ENCODE data around the gene GPC2. TPM values are rescaled to one million over a fixed set of nuclear protein-coding genes. Genes with fewer than 3 reads are reported as not detected.
"Not testable (repeated sequence)": the region's sequence is repeated elsewhere in the genome, so short reads cannot be mapped to it uniquely, and the experiment has no call there.

Gene GPC2, protein sequence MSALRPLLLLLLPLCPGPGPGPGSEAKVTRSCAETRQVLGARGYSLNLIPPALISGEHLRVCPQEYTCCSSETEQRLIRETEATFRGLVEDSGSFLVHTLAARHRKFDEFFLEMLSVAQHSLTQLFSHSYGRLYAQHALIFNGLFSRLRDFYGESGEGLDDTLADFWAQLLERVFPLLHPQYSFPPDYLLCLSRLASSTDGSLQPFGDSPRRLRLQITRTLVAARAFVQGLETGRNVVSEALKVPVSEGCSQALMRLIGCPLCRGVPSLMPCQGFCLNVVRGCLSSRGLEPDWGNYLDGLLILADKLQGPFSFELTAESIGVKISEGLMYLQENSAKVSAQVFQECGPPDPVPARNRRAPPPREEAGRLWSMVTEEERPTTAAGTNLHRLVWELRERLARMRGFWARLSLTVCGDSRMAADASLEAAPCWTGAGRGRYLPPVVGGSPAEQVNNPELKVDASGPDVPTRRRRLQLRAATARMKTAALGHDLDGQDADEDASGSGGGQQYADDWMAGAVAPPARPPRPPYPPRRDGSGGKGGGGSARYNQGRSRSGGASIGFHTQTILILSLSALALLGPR
- polyA plus RNA-seq (2013) = 2.9 TPM in 2 replicates

DNA sequence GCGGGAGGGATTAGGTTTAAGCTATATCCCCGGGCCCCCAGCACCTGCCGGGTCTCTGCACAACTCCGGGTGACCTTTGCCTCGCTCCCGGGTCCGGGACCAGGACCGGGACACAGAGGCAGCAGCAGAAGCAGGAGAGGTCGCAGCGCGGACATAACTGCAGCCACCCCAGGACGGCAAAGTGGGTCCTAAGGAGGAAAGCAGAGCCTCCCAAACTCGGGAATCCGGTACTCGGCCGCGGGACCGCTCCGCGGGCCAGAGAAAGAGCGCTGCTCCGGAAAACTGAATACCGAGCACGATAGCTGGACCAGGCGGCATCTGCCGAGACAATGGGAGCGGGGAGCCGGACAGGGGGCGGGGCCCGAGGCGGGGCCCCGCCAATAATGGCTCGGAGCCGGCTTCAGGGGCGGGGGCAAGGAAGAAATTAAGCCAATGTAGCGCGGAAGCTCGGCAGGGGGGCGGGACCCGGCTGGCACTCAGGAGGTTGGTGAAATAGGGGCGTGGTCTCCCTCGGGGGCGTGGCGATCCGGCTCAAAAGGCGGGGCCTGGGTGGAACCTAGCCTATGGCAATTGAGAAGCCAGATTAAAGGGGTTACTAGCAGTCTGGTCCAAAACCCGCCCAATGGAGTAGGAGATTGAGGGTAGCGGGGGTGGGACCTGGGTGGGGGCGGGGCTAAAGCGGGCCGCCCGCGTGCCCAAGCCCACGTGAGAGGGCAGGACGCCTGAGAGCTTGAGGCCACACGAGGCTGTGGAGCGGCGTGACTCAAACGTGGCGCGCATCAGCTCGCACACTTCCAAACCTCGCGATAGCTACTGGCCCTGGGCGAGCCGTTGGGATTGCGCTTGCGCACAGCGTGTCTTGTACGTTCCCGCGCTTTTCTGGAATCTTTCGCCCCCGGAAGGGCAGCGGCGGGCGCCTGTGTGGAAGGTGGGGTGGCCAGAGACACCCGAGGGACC lies at the start of gene GPC2, which contains the start of gene STAG3:
Gene GPC2 (minus strand): TSS at position 337 of the 957 bp plus-strand sequence. CDS start 182 bp downstream, at position 155.
Gene STAG3 (plus strand): TSS at position 874 of the 957 bp plus-strand sequence. CDS start 2,639 bp downstream, outside the sequence.
- Histone ChIP-seq H3K9me3 (ENCODE audit: insufficient read depth, low read depth, low read length) (peaks cover 4% of the 10 kb centered on the region), H3K4me1 (ENCODE audit: control insufficient read depth in 1 of 2, insufficient read depth in 2 of 2, low read length in 2 of 2) (peaks cover 2 to 3% of the 10 kb centered on the region in 2 experiments), H3K79me2 (ENCODE audit: control insufficient read depth, insufficient read depth, low read length, poor library complexity) (peaks cover 2% of the 10 kb centered on the region), H2BK5ac (ENCODE audit: low read depth, low read length, poor library complexity) (peak within 1 kb of the TSS; percentile 27), H3K18ac (ENCODE audit: low read length) (peak within 1 kb of the TSS; percentile 67), H4K91ac (ENCODE audit: low read depth, low read length) (peak within 1 kb of the TSS; percentile 78), H4K8ac (ENCODE audit: low read depth, low read length) (peak within 1 kb of the TSS; percentile 86), H3K36me3 (ENCODE audit: control insufficient read depth in 1 of 2, insufficient read depth in 2 of 2, low read length in 2 of 2) (no peaks in the 10 kb centered on the region), H2BK12ac (ENCODE audit: low read length) (no peak within 1 kb of the TSS), H2AK5ac (ENCODE audit: low read length) (no peak within 1 kb of the TSS), H3K4me2 (ENCODE audit: low read length) (peak within 1 kb of the TSS; percentile 97), H3K27ac (ENCODE audit: low read depth, low read length) (no peak within 1 kb of the TSS), H3K79me1 (ENCODE audit: low read length) (peaks cover 3% of the 10 kb centered on the region), H3K23ac (ENCODE audit: low read length) (no peak within 1 kb of the TSS), H3K9ac (ENCODE audit: low read length) (peak within 1 kb of the TSS; percentile 77), H2AFZ (ENCODE audit: insufficient read depth, low read length, poor library complexity) (peak within 1 kb of the TSS; percentile 94), H4K12ac (ENCODE audit: low read depth, low read length) (peak within 1 kb of the TSS; percentile 86), H3K4me3 (ENCODE audit: low read depth, low read length) (peak within 1 kb of the TSS; percentile 78), H3K27me3 (ENCODE audit: insufficient read depth, low read length) (peaks cover 5% of the 10 kb centered on the region), H2BK120ac (ENCODE audit: insufficient read depth, low read length, poor library complexity) (peak within 1 kb of the TSS; percentile 74), H3K14ac (ENCODE audit: low read length) (peak within 1 kb of the TSS; percentile 56), H3K4ac (ENCODE audit: low read depth, low read length) (peak within 1 kb of the TSS; percentile 62)
- WGBS (ENCODE audit: extremely low coverage, insufficient coverage, insufficient read length) = no CpG with 5 or more reads among the region's 78 CpGs
- DNase-seq = peak; percentile 97 to 98

DNA sequence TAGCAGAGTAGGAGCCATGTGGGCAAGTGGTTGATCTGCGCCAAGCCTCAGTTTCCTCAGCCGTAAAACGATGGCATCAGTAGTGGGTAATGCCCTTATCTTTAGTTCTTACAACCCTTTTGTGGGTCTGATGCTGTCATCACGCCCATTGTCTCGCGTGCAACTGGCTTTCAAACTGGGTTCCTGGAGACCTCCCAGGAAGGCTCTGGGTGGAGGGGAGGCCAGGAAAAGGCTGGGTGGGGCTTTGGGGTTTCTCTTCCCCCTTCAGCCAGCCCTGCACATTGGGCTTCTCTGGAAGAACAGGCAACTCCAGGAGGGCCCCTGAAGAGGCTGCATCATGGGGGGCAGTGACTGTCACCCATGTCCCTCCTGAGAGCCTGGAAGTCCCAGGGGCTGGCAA lies 47.7 kb upstream of the GPC2 start:
- H3K4me2 ChIP-seq (ENCODE audit: low read length); H3K9ac ChIP-seq (ENCODE audit: low read length); H3K79me1 ChIP-seq (ENCODE audit: low read length); H3K27me3 ChIP-seq (ENCODE audit: insufficient read depth, low read length); H3K4ac ChIP-seq (ENCODE audit: low read depth, low read length); H4K8ac ChIP-seq (ENCODE audit: low read depth, low read length); H3K4me1 ChIP-seq (ENCODE audit: control insufficient read depth in 1 of 2, insufficient read depth in 2 of 2, low read length in 2 of 2); DNase-seq; H3K23ac ChIP-seq (ENCODE audit: low read length); H3K14ac ChIP-seq (ENCODE audit: low read length); H3K4me3 ChIP-seq (ENCODE audit: low read depth, low read length); H2BK12ac ChIP-seq (ENCODE audit: low read length); H4K12ac ChIP-seq (ENCODE audit: low read depth, low read length); H4K91ac ChIP-seq (ENCODE audit: low read depth, low read length); H2AK5ac ChIP-seq (ENCODE audit: low read length); H2BK120ac ChIP-seq (ENCODE audit: insufficient read depth, low read length, poor library complexity); H3K9me3 ChIP-seq (ENCODE audit: insufficient read depth, low read depth, low read length); H2AFZ ChIP-seq (ENCODE audit: insufficient read depth, low read length, poor library complexity); H3K27ac ChIP-seq (ENCODE audit: low read depth, low read length); H3K18ac ChIP-seq (ENCODE audit: low read length); H3K79me2 ChIP-seq (ENCODE audit: control insufficient read depth, insufficient read depth, low read length, poor library complexity); H2BK5ac ChIP-seq (ENCODE audit: low read depth, low read length, poor library complexity): not testable (repeated sequence)
- peaks cover 12 to 15% of the 10 kb centered on the region in 2 experiments for H3K36me3 ChIP-seq (ENCODE audit: control insufficient read depth in 1 of 2, insufficient read depth in 2 of 2, low read length in 2 of 2)
- WGBS (ENCODE audit: extremely low coverage, insufficient coverage, insufficient read length) = no CpG with 5 or more reads among the region's 6 CpGs

DNA sequence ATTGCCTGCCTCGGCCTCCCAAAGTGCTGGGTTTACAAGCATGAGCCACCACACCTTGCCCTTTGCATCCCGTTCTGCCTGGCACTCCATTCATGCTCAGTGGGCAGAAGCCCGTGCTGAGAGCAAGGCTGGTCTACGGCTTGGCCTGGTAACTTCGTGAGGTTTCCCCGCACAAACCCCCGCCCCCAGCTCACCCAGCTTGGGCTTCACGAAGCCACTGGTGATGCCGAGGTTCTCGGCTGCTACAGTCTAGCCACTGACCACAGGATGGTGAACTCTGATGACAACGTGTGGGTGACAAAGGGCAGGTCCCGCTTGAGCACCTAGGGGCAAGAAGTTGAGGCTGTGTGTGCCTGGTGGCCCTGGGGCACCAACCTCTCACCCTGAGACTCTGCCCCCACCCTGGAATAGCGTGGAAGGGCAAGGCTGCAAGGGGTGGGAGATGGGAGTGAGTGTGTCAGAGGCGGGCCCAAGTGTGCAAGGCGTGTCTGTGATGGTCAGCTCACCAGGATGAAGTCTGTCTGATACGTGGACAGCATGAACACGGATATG lies 46.3 kb upstream of the GPC2 start:
- H3K36me3 ChIP-seq (ENCODE audit: control insufficient read depth in 1 of 2, insufficient read depth in 2 of 2, low read length in 2 of 2) = peaks cover 12 to 15% of the 10 kb centered on the region in 2 experiments
- not testable (repeated sequence) for H4K91ac ChIP-seq (ENCODE audit: low read depth, low read length); H3K4me1 ChIP-seq (ENCODE audit: control insufficient read depth in 1 of 2, insufficient read depth in 2 of 2, low read length in 2 of 2); H3K27ac ChIP-seq (ENCODE audit: low read depth, low read length); H4K8ac ChIP-seq (ENCODE audit: low read depth, low read length); DNase-seq; H3K9me3 ChIP-seq (ENCODE audit: insufficient read depth, low read depth, low read length); H3K18ac ChIP-seq (ENCODE audit: low read length); H2BK120ac ChIP-seq (ENCODE audit: insufficient read depth, low read length, poor library complexity); H2AFZ ChIP-seq (ENCODE audit: insufficient read depth, low read length, poor library complexity); H3K23ac ChIP-seq (ENCODE audit: low read length); H3K9ac ChIP-seq (ENCODE audit: low read length); H3K4me3 ChIP-seq (ENCODE audit: low read depth, low read length); H3K4me2 ChIP-seq (ENCODE audit: low read length); H3K79me2 ChIP-seq (ENCODE audit: control insufficient read depth, insufficient read depth, low read length, poor library complexity); H3K79me1 ChIP-seq (ENCODE audit: low read length); H2AK5ac ChIP-seq (ENCODE audit: low read length); H2BK5ac ChIP-seq (ENCODE audit: low read depth, low read length, poor library complexity); H3K14ac ChIP-seq (ENCODE audit: low read length); H3K4ac ChIP-seq (ENCODE audit: low read depth, low read length); H3K27me3 ChIP-seq (ENCODE audit: insufficient read depth, low read length); H4K12ac ChIP-seq (ENCODE audit: low read depth, low read length); H2BK12ac ChIP-seq (ENCODE audit: low read length)
- WGBS (ENCODE audit: extremely low coverage, insufficient coverage, insufficient read length) = no CpG with 5 or more reads among the region's 17 CpGs
